ENCODE results near the gene CYP3A7. TPM values are rescaled to one million over a fixed set of nuclear protein-coding genes. Genes with fewer than 3 reads are reported as not detected.

Gene CYP3A7
- total RNA-seq, 2 experiments from 2014 or later: not detected

- H3K27ac Mint-ChIP-seq: no peak overlapping the region
- H3K4me1 ChIP-seq (ENCODE audit: insufficient read depth, low read length): no peaks in the 10 kb centered on the region
- H3K27ac ChIP-seq (ENCODE audit: low read depth in 1 of 2, low read length in 2 of 2): no peak overlapping the region
- DNase-seq: no peak
- no peaks in the 10 kb centered on the region for H3K9me3 Mint-ChIP-seq
- H3K9me3 ChIP-seq (ENCODE audit: control insufficient read depth in 1 of 2, insufficient read depth in 1 of 2, low read length in 2 of 2): no peaks in the 10 kb centered on the region
- no peaks in the 10 kb centered on the region for H3K27me3 ChIP-seq (ENCODE audit: control insufficient read depth in 1 of 2, insufficient read depth in 2 of 2, low read length in 2 of 2)
- H3K27me3 Mint-ChIP-seq: no peaks in the 10 kb centered on the region
- no peaks in the 10 kb centered on the region for H3K4me1 Mint-ChIP-seq (ENCODE audit: low read depth)
- ChIA-PET CTCF (no interaction called here), POLR2A (no interaction called here)
- H3K4me3 Mint-ChIP-seq: no peak overlapping the region
- no peaks in the 10 kb centered on the region for H3K36me3 Mint-ChIP-seq (ENCODE audit: low read depth)
- TF ChIP-seq CTCF (IDR thresholded peaks at IDR 0.05): no peak
- ATAC-seq (ENCODE audit: poor library complexity): no peak
- intact Hi-C loops (cut with DNase I, micrococcal nuclease): no loop called here
- H3K36me3 ChIP-seq (ENCODE audit: insufficient read depth, low read length): no peaks in the 10 kb centered on the region
- no peak overlapping the region for H3K4me3 ChIP-seq (ENCODE audit: low read length)
These were observed 6.4 kb upstream of the CYP3A7 start for GRCh38 chr7:99741441-99741795.

DNA sequence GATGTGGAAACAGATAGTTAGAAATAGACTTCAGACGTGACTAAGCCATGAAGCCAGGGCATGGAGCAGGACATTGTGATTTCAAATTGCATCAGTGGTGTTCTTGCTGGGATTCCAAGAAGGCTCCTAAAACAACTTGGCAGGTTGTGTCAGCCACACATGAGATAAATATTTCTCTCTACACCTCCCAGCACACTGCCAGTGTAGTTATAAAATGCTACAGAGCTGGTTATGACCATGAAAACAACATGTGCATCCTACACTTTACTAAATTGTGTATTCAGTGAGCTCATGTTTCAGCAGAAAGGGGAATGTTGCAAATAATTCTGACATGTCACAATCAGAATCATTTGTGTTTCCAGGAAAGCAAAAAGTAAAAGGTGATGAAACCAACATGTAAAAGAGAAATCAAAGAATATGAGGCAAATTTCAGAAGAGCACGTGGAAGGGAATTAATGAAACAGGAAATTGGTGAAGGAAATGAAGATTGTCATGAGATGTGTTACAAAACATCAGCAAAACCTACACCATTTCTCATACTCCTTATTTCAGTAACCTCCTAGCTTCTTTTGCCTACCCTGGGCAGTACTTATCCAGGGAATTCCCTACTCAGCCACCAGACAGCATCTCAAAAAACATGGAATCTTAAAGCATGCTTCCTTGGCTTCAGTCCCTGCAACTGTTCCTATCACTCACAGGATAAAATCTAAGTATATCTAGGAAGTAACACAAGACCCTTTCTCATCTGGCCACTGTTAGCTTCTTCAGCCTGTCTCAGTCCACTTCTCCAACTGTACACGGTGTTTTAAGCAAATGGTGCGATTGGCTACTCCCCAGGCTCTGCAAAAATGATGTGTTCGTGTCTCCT is 5.8 kb upstream of the CYP3A7 start:
- no peak for ATAC-seq (ENCODE audit: poor library complexity)

DNA sequence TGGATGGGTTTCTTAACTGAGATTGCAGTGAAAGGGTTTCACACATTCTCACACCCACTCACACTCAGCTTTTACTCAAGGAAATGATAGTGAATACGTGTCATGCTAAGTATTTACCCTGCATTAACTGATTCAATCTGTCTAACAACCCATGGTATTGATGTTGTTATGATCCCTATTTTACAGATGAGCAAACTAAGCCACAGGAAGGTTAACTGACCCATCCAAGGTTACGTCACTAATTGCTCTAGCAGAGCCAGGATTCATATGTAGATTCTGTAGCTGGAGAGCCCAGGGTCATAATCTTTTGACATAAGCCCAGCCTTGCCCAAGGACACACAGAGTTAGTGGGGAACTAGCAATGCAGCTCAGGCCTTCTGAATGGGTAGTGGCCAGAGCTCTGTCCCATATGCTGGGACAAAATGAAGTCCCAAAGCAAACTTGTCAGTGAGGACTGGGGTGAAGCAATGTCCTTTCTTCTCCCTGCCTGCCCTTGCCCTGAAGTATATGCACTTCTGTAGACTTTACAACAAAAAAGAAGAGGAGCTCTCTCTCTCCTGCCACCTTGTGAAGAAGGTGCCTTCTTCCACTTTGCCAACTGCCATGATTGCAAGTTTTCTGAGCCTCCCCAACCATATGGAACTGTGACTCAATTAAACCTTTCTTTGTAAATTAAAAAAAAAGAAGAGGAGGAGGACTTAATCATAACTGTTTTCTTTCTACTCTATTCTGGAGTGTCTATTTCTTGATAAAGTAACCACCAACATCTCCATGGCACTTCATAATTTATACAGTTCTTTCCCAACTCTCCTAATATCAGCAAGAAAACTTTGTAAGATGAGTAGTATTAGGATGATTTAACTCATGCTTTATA is 4.9 kb upstream of the CYP3A7 start:
- intact Hi-C loops (cut with DNase I, micrococcal nuclease): no loop called here
- no peak overlapping the region for H3K27ac ChIP-seq (ENCODE audit: low read depth in 1 of 2, low read length in 2 of 2)

More for the DNA sequence above, 5.8 kb upstream of the CYP3A7 start:
- Mint-ChIP-seq H3K4me3 (no peak overlapping the region), H3K9me3 (no peaks in the 10 kb centered on the region), H3K27me3 (no peaks in the 10 kb centered on the region), H3K4me1 (ENCODE audit: low read depth) (no peaks in the 10 kb centered on the region), H3K27ac (no peak overlapping the region), H3K36me3 (ENCODE audit: low read depth) (no peaks in the 10 kb centered on the region)
- POLR2A ChIA-PET: no interaction called here
- no peak overlapping the region for H3K4me3 ChIP-seq (ENCODE audit: low read length)
- DNase-seq: no peak
- H3K27ac ChIP-seq (ENCODE audit: low read depth in 1 of 2, low read length in 2 of 2): no peak overlapping the region
- no peaks in the 10 kb centered on the region for H3K4me1 ChIP-seq (ENCODE audit: insufficient read depth, low read length)
- no peaks in the 10 kb centered on the region for H3K36me3 ChIP-seq (ENCODE audit: insufficient read depth, low read length)
- no peak for TF ChIP-seq CTCF (IDR thresholded peaks at IDR 0.05)
- H3K9me3 ChIP-seq (ENCODE audit: control insufficient read depth in 1 of 2, insufficient read depth in 1 of 2, low read length in 2 of 2): no peaks in the 10 kb centered on the region
- H3K27me3 ChIP-seq (ENCODE audit: control insufficient read depth in 1 of 2, insufficient read depth in 2 of 2, low read length in 2 of 2): no peaks in the 10 kb centered on the region
- CTCF ChIA-PET: no interaction called here
- intact Hi-C loops (cut with DNase I, micrococcal nuclease): no loop called here

More for the DNA sequence above, 4.9 kb upstream of the CYP3A7 start:
- Histone ChIP-seq H3K9me3 (ENCODE audit: control insufficient read depth in 1 of 2, insufficient read depth in 1 of 2, low read length in 2 of 2) (no peaks in the 10 kb centered on the region), H3K4me1 (ENCODE audit: insufficient read depth, low read length) (no peaks in the 10 kb centered on the region), H3K4me3 (ENCODE audit: low read length) (no peak overlapping the region), H3K27me3 (ENCODE audit: control insufficient read depth in 1 of 2, insufficient read depth in 2 of 2, low read length in 2 of 2) (no peaks in the 10 kb centered on the region), H3K36me3 (ENCODE audit: insufficient read depth, low read length) (no peaks in the 10 kb centered on the region)
- no peaks in the 10 kb centered on the region for H3K27me3 Mint-ChIP-seq
- no peak overlapping the region for H3K27ac Mint-ChIP-seq
- no peak overlapping the region for H3K4me3 Mint-ChIP-seq
- no peak for TF ChIP-seq CTCF (IDR thresholded peaks at IDR 0.05)
- no peaks in the 10 kb centered on the region for H3K4me1 Mint-ChIP-seq (ENCODE audit: low read depth)
- ChIA-PET CTCF (no interaction called here), POLR2A (no interaction called here)
- H3K36me3 Mint-ChIP-seq (ENCODE audit: low read depth): no peaks in the 10 kb centered on the region
- H3K9me3 Mint-ChIP-seq: no peaks in the 10 kb centered on the region
- ATAC-seq (ENCODE audit: poor library complexity): no peak
- DNase-seq: no peak

Data from CD4-positive, alpha-beta T cell (primary cell).